Measurements from ENCODE around the gene TLK2. TPM values are rescaled to one million over a fixed set of nuclear protein-coding genes. Genes with fewer than 3 reads are reported as not detected.

TLK2 gene
- total and polyA plus RNA-seq, 4 donors = 10.7 to 55.2 (median 31.0) TPM

- no peaks in the 10 kb centered on the region for H3K4me1 ChIP-seq (ENCODE audit: control insufficient read depth in 1 of 2, insufficient read depth in 2 of 2, low read length in 2 of 2)
- ATAC-seq (ENCODE audit: low FRiP score) = no peak
- H3K27me3 ChIP-seq (ENCODE audit: control insufficient read depth in 1 of 2, insufficient read depth in 2 of 2, low read length in 1 of 2) = no peaks in the 10 kb centered on the region
- H3K4me3 ChIP-seq (ENCODE audit: low read length in 2 of 2) = no peak overlapping the region
- 63 to 65% methylated on average over 6 of the region's 6 CpGs for WGBS, 2 donors
- DNase-seq = no peak
- intact Hi-C loops (cut with DNase I) = no loop called here
- no peaks in the 10 kb centered on the region for H3K36me3 ChIP-seq (ENCODE audit: control insufficient read depth in 1 of 2, insufficient read depth in 2 of 2, low read length in 1 of 2)
- H3K9me3 ChIP-seq (ENCODE audit: control insufficient read depth, low read length) = no peaks in the 10 kb centered on the region
- no peak overlapping the region for H3K27ac ChIP-seq (ENCODE audit: low read depth in 1 of 2, low read length in 2 of 2)
Measured at GRCh38 chr17:62641951-62642350, 163.3 kb downstream of the TLK2 start.

- ATAC-seq (ENCODE audit: low FRiP score) = no peak
- no peak overlapping the region for H3K27ac ChIP-seq (ENCODE audit: low read depth in 1 of 2, low read length in 2 of 2)
- no peak overlapping the region for H3K4me3 ChIP-seq (ENCODE audit: low read length in 2 of 2)
- H3K9me3 ChIP-seq (ENCODE audit: control insufficient read depth, low read length) = no peaks in the 10 kb centered on the region
- WGBS, 2 donors = 34 to 35% methylated on average over 6 of the region's 6 CpGs
- H3K36me3 ChIP-seq (ENCODE audit: control insufficient read depth in 1 of 2, insufficient read depth in 2 of 2, low read length in 1 of 2) = no peaks in the 10 kb centered on the region
- H3K4me1 ChIP-seq (ENCODE audit: control insufficient read depth in 1 of 2, insufficient read depth in 2 of 2, low read length in 2 of 2) = no peaks in the 10 kb centered on the region
- H3K27me3 ChIP-seq (ENCODE audit: control insufficient read depth in 1 of 2, insufficient read depth in 2 of 2, low read length in 1 of 2) = no peaks in the 10 kb centered on the region
- DNase-seq = no peak
- intact Hi-C loops (cut with DNase I) = no loop called here
Measured at GRCh38 chr17:62643496-62643895, 164.9 kb downstream of the TLK2 start.

GRCh38 chr17:62644487-62645173 is 166.0 kb downstream of the TLK2 start:
- 76 to 79% methylated on average over 17 of the region's 17 CpGs for whole genome bisulfite sequencing, 2 donors
- Histone ChIP-seq H3K4me3 (ENCODE audit: low read length in 2 of 2) (no peak overlapping the region), H3K27ac (ENCODE audit: low read depth in 1 of 2, low read length in 2 of 2) (no peak overlapping the region), H3K4me1 (ENCODE audit: control insufficient read depth in 1 of 2, insufficient read depth in 2 of 2, low read length in 2 of 2) (no peaks in the 10 kb centered on the region), H3K36me3 (ENCODE audit: control insufficient read depth in 1 of 2, insufficient read depth in 2 of 2, low read length in 1 of 2) (no peaks in the 10 kb centered on the region), H3K9me3 (ENCODE audit: control insufficient read depth, low read length) (no peaks in the 10 kb centered on the region), H3K27me3 (ENCODE audit: control insufficient read depth in 1 of 2, insufficient read depth in 2 of 2, low read length in 1 of 2) (no peaks in the 10 kb centered on the region)
- ATAC-seq (ENCODE audit: low FRiP score) (no peak), DNase-seq (no peak)
- intact Hi-C loops (cut with DNase I) = no loop called here

GRCh38 chr17:62648251-62648955 is 169.8 kb downstream of the TLK2 start:
- intact Hi-C loops (cut with DNase I) = no loop called here
- Histone ChIP-seq H3K4me1 (ENCODE audit: control insufficient read depth in 1 of 2, insufficient read depth in 2 of 2, low read length in 2 of 2) (no peaks in the 10 kb centered on the region), H3K9me3 (ENCODE audit: control insufficient read depth, low read length) (no peaks in the 10 kb centered on the region), H3K4me3 (ENCODE audit: low read length in 2 of 2) (no peak overlapping the region), H3K27ac (ENCODE audit: low read depth in 1 of 2, low read length in 2 of 2) (peak overlapping the region; percentile 37 to 49), H3K36me3 (ENCODE audit: control insufficient read depth in 1 of 2, insufficient read depth in 2 of 2, low read length in 1 of 2) (no peaks in the 10 kb centered on the region), H3K27me3 (ENCODE audit: control insufficient read depth in 1 of 2, insufficient read depth in 2 of 2, low read length in 1 of 2) (no peaks in the 10 kb centered on the region)
- DNase-seq (peak in 1 of 2 donors; percentile 8), ATAC-seq (ENCODE audit: low FRiP score) (peak; percentile 4)
- WGBS, 2 donors = 6 to 8% methylated on average over 15 of the region's 15 CpGs

- no peak overlapping the region for H3K4me3 ChIP-seq (ENCODE audit: low read length in 2 of 2)
- DNase-seq = peak in 1 of 2 donors; percentile 72
Measured at GRCh38 chr17:62648956-62649294, 170.3 kb downstream of the TLK2 start.

GRCh38 chr17:62649570-62649969 is 170.9 kb downstream of the TLK2 start:
- Histone ChIP-seq H3K9me3 (ENCODE audit: control insufficient read depth, low read length) (no peaks in the 10 kb centered on the region), H3K4me1 (ENCODE audit: control insufficient read depth in 1 of 2, insufficient read depth in 2 of 2, low read length in 2 of 2) (no peaks in the 10 kb centered on the region), H3K36me3 (ENCODE audit: control insufficient read depth in 1 of 2, insufficient read depth in 2 of 2, low read length in 1 of 2) (no peaks in the 10 kb centered on the region), H3K27ac (ENCODE audit: low read depth in 1 of 2, low read length in 2 of 2) (peak overlapping the region in 1 of 2 donors; percentile 4), H3K27me3 (ENCODE audit: control insufficient read depth in 1 of 2, insufficient read depth in 2 of 2, low read length in 1 of 2) (no peaks in the 10 kb centered on the region), H3K4me3 (ENCODE audit: low read length in 2 of 2) (no peak overlapping the region)
- ATAC-seq (ENCODE audit: low FRiP score) (no peak), DNase-seq (peak in 1 of 2 donors; percentile 13)
- intact Hi-C loops (cut with DNase I) = no loop called here
- 70 to 80% methylated on average over 7 of the region's 7 CpGs for WGBS, 2 donors

More at GRCh38 chr17:62648956-62649294, 170.3 kb downstream of the TLK2 start:
- H3K9me3 ChIP-seq (ENCODE audit: control insufficient read depth, low read length) = no peaks in the 10 kb centered on the region
- intact Hi-C loops (cut with DNase I) = no loop called here
- WGBS, 2 donors = 19 to 23% methylated on average over 6 of the region's 6 CpGs
- peak overlapping the region; percentile 37 to 49 for H3K27ac ChIP-seq (ENCODE audit: low read depth in 1 of 2, low read length in 2 of 2)
- ATAC-seq (ENCODE audit: low FRiP score) = no peak
- H3K27me3 ChIP-seq (ENCODE audit: control insufficient read depth in 1 of 2, insufficient read depth in 2 of 2, low read length in 1 of 2) = no peaks in the 10 kb centered on the region
- H3K4me1 ChIP-seq (ENCODE audit: control insufficient read depth in 1 of 2, insufficient read depth in 2 of 2, low read length in 2 of 2) = no peaks in the 10 kb centered on the region
- no peaks in the 10 kb centered on the region for H3K36me3 ChIP-seq (ENCODE audit: control insufficient read depth in 1 of 2, insufficient read depth in 2 of 2, low read length in 1 of 2)

GRCh38 chr17:62650587-62650986 is 172.0 kb downstream of the TLK2 start:
- intact Hi-C loops (cut with DNase I) = no loop called here
- WGBS, 2 donors = 83% methylated on average over 6 of the region's 6 CpGs
- no peaks in the 10 kb centered on the region for H3K4me1 ChIP-seq (ENCODE audit: control insufficient read depth in 1 of 2, insufficient read depth in 2 of 2, low read length in 2 of 2)
- no peak overlapping the region for H3K27ac ChIP-seq (ENCODE audit: low read depth in 1 of 2, low read length in 2 of 2)
- no peaks in the 10 kb centered on the region for H3K27me3 ChIP-seq (ENCODE audit: control insufficient read depth in 1 of 2, insufficient read depth in 2 of 2, low read length in 1 of 2)
- ATAC-seq (ENCODE audit: low FRiP score) = no peak
- H3K4me3 ChIP-seq (ENCODE audit: low read length in 2 of 2) = no peak overlapping the region
- no peaks in the 10 kb centered on the region for H3K9me3 ChIP-seq (ENCODE audit: control insufficient read depth, low read length)
- H3K36me3 ChIP-seq (ENCODE audit: control insufficient read depth in 1 of 2, insufficient read depth in 2 of 2, low read length in 1 of 2) = no peaks in the 10 kb centered on the region
- DNase-seq = peak in 1 of 2 donors; percentile 14

- ATAC-seq (ENCODE audit: low FRiP score) (peak; percentile 51), DNase-seq (peak; percentile 90 to 93)
- Histone ChIP-seq H3K4me3 (ENCODE audit: low read length in 2 of 2) (peak overlapping the region; percentile 9 to 24), H3K9me3 (ENCODE audit: control insufficient read depth, low read length) (no peaks in the 10 kb centered on the region), H3K27ac (ENCODE audit: low read depth in 1 of 2, low read length in 2 of 2) (peak overlapping the region in 1 of 2 donors; percentile 19), H3K4me1 (ENCODE audit: control insufficient read depth in 1 of 2, insufficient read depth in 2 of 2, low read length in 2 of 2) (no peaks in the 10 kb centered on the region), H3K27me3 (ENCODE audit: control insufficient read depth in 1 of 2, insufficient read depth in 2 of 2, low read length in 1 of 2) (no peaks in the 10 kb centered on the region), H3K36me3 (ENCODE audit: control insufficient read depth in 1 of 2, insufficient read depth in 2 of 2, low read length in 1 of 2) (no peaks in the 10 kb centered on the region)
- intact Hi-C loops (cut with DNase I) = loop anchor here in 1 of 2 donors (2.0 kb wide), 1 partner anchor 24 kb away; no protein-coding TSS in a partner anchor
- WGBS, 2 donors = 1 to 2% methylated on average over 45 to 57 of the region's 57 CpGs
Measured at GRCh38 chr17:62652251-62653001, 173.8 kb downstream of the TLK2 start.

All from aorta (tissue), 5 donors.